Endothelial cell of umbilical vein (primary cell): ENCODE measurements around the gene CCDC91. TPM values are rescaled to one million over a fixed set of nuclear protein-coding genes. Genes with fewer than 3 reads are reported as not detected.

Experiments
- BruUV-seq: library from RNA; stranded (reverse); fragments of 400-500 nt; replicated peaks from 2 replicates; lab custom pipeline; 2021; lab: Mats Ljungman, UMichigan
- CTCF ChIA-PET: fragments of 300-600, 350-600 bp; sonication (Branson Sonifier 250); formaldehyde crosslinking; loops from one replicate; lab custom pipeline; 2021; ENCODE audit warnings: antibody characterized with exemption, inconsistent platforms; lab: Charles Lee
- POLR2A ChIA-PET: fragments of 300-600, 350-600 bp; sonication (Branson Sonifier 250); formaldehyde crosslinking; loops from one replicate; lab custom pipeline; 2021; ENCODE audit warnings: antibody characterized with exemption, inconsistent platforms; lab: Charles Lee
- DNase-seq: peaks from one replicate; pipeline ENCODE4 v3.0.0-alpha.2; 2011; ENCODE audit warnings: low read depth, low spot score
- FAIRE-seq: peaks from 2 replicates; lab custom pipeline; 2011; peaks lifted over from hg19 to GRCh38; lab: Jason Lieb, UNC
- H2AFZ ChIP-seq: 2 replicates; pipeline ENCODE4 v1.6.0; 2012; ENCODE audit warnings: low read depth, low read length, control low read depth, inconsistent platforms
- H3K27ac ChIP-seq: 2 replicates; pipeline ENCODE4 v1.5.1; 2011; ENCODE audit warnings: low read depth, mild to moderate bottlenecking, control low read depth, low read length, moderate library complexity; ENCODE audit not compliant: insufficient read depth
- H3K27me3 ChIP-seq, 2 experiments: 2 replicates each; pipeline versions ENCODE4 v1.6.0 to v1.6.1; 2011; ENCODE audit warnings: low read length in 2 of 2, mixed read lengths in 1 of 2; ENCODE audit not compliant: control insufficient read depth in 2 of 2, insufficient read depth in 2 of 2
- H3K36me3 ChIP-seq, 2 experiments: 2 replicates in 1 of 2; 3 replicates in 1 of 2; pipeline ENCODE4 v1.5.1; 2011; ENCODE audit warnings: low read length in 2 of 2, mild to moderate bottlenecking in 1 of 2, moderate library complexity in 1 of 2; ENCODE audit not compliant: control insufficient read depth in 2 of 2, insufficient read depth in 2 of 2; ENCODE audit errors: extremely low read depth in 1 of 2
- H3K4me1 ChIP-seq: 3 replicates; pipeline ENCODE4 v1.5.1; 2011; ENCODE audit warnings: mild to moderate bottlenecking, low read length; ENCODE audit not compliant: control insufficient read depth, insufficient read depth; ENCODE audit errors: extremely low read depth
- H3K4me2 ChIP-seq: 2 replicates; pipeline ENCODE4 v1.6.1; 2011; ENCODE audit warnings: low read length, control low read depth, mixed read lengths; ENCODE audit not compliant: insufficient read depth
- H3K4me3 ChIP-seq, 3 experiments: fragments of 200-600 bp in 1 of 3; sonication (generic), shearing (Covaris generic) in 1 of 3; replicated peaks in 1 of 3; 2 replicates each; pipeline ENCODE4 v1.5.1; 2011 to 2016; ENCODE audit warnings: control low read depth in 3 of 3, low read length in 3 of 3, mild to moderate bottlenecking in 2 of 3, inconsistent platforms in 1 of 3, low read depth in 1 of 3, moderate library complexity in 1 of 3; ENCODE audit not compliant: insufficient read depth in 1 of 3
- H3K79me2 ChIP-seq: 2 replicates; pipeline ENCODE4 v1.6.0; 2012; ENCODE audit warnings: low read length, inconsistent platforms; ENCODE audit not compliant: control insufficient read depth, insufficient read depth
- H3K9ac ChIP-seq: replicated peaks from 2 replicates; pipeline ENCODE3; 2011; ENCODE audit warnings: low read length, control low read depth; ENCODE audit not compliant: insufficient read depth; ENCODE audit errors: extremely low read depth
- H3K9me1 ChIP-seq: replicated peaks from 3 replicates; pipeline ENCODE4 v1.6.0; 2011; ENCODE audit warnings: mild to moderate bottlenecking, low read length; ENCODE audit not compliant: control insufficient read depth, insufficient read depth; ENCODE audit errors: extremely low read depth
- H3K9me3 ChIP-seq: replicated peaks from 2 replicates; pipeline ENCODE4 v1.5.1; 2012; ENCODE audit warnings: low read length, inconsistent platforms; ENCODE audit not compliant: control insufficient read depth, insufficient read depth
- H4K20me1 ChIP-seq: replicated peaks from 2 replicates; pipeline ENCODE3; 2011; ENCODE audit warnings: mild to moderate bottlenecking, low read length; ENCODE audit not compliant: control insufficient read depth, insufficient read depth; ENCODE audit errors: extremely low read depth
- CTCF ChIP-seq, 2 donors: IDR thresholded peaks; 1 replicate in 1 of 2; 2 replicates in 1 of 2; pipeline ENCODE4 v1.5.1; 2011; ENCODE audit warnings: low read length in 2 of 2, mild to moderate bottlenecking in 2 of 2, moderate library complexity in 2 of 2, control low read depth in 1 of 2, inconsistent platforms in 1 of 2, low read depth in 1 of 2; ENCODE audit not compliant: insufficient read depth in 1 of 2; ENCODE audit errors: extremely low read depth in 1 of 2
- GATA2 ChIP-seq: IDR thresholded peaks from 2 replicates; pipeline ENCODE4 v1.7.0; 2011; ENCODE audit warnings: low read depth, mild to moderate bottlenecking, moderate library complexity, mixed read lengths, low read length; ENCODE audit not compliant: insufficient read length, insufficient read depth
- JUN ChIP-seq: IDR thresholded peaks from 2 replicates; pipeline ENCODE4 v1.6.1; 2011; ENCODE audit warnings: borderline replicate concordance, low read depth; ENCODE audit not compliant: insufficient read length, insufficient read depth
- POLR2A ChIP-seq: IDR thresholded peaks from 2 replicates; pipeline ENCODE4 v1.6.1; 2012; ENCODE audit warnings: low read depth, mild to moderate bottlenecking, control low read depth, low read length
- POLR2AphosphoS5 ChIP-seq: IDR thresholded peaks from 2 replicates; pipeline ENCODE4 v1.6.1; 2012; ENCODE audit warnings: low read depth, mild to moderate bottlenecking, control low read depth, low read length, moderate library complexity; ENCODE audit not compliant: insufficient read depth
- dilution Hi-C: fragments of 300-500 bp; cut with MboI; formaldehyde crosslinking; loops from one replicate; pipeline ENCODE4 v1.15.0; 2019; ENCODE audit warnings: low sequenced_read_pairs; ENCODE audit not compliant: extremely low pct_ligation_motif_present
- intact Hi-C: fragments of 100-400 bp; cut with micrococcal nuclease; formaldehyde crosslinking; loops from one replicate; pipeline ENCODE4 v1.10.0; 2022
- polyA plus RNA-seq, 4 experiments: library from polyadenylated mRNA; depleted of rRNA in 3 of 4; stranded (reverse) in 3 of 4; unstranded in 1 of 4; fragments of >200 nt; gene quantifications; 2 replicates each; pipeline versions ENCODE4 v1.2.1 to v1.2.3, GENCODE V29; 2011 to 2012; ENCODE audit warnings: missing spikeins in 1 of 4
- total RNA-seq: library from RNA; stranded (reverse); gene quantifications from 2 replicates; pipeline ENCODE4 v1.2.3, GENCODE V29; 2021

The CCDC91 gene
- total and polyA plus RNA-seq, 2 donors (not counting 3 experiments of a cell fraction or from before 2014, with no cell fraction given), result 3.8 to 10.5 TPM

- dilution Hi-C loops (no loop called here), intact Hi-C loops (no loop called here)
- H2AFZ ChIP-seq, result no peak overlapping the region
- CTCF ChIA-PET, result no interaction called here
- H3K36me3 ChIP-seq, result no peaks in the 10 kb centered on the region
- no peaks in the 10 kb centered on the region for H3K27me3 ChIP-seq
- FAIRE-seq (no peak), DNase-seq (no peak)
- no TSS peak for BruUV-seq
- POLR2A ChIA-PET, result no interaction called here
- no peaks in the 10 kb centered on the region for H4K20me1 ChIP-seq
- TF ChIP-seq CTCF (IDR thresholded peaks at IDR 0.05; ENCODE audit: extremely low read depth in 1 of 2, insufficient read depth in 1 of 2, low read depth in 1 of 2, low read length in 2 of 2), result no peak
- TF ChIP-seq POLR2A, result no peak
- TF ChIP-seq GATA2, result no peak
- TF ChIP-seq JUN, result no peak
- H3K27ac ChIP-seq, result no peak overlapping the region
- H3K4me3 ChIP-seq, result no peak overlapping the region
- H3K9me1 ChIP-seq, result no peaks in the 10 kb centered on the region
- no peak overlapping the region for H3K4me2 ChIP-seq
- no peaks in the 10 kb centered on the region for H3K9me3 ChIP-seq
- no peak overlapping the region for H3K9ac ChIP-seq
- H3K4me1 ChIP-seq, result no peaks in the 10 kb centered on the region
- H3K79me2 ChIP-seq, result no peaks in the 10 kb centered on the region
Measured at GRCh38 chr12:28585146-28585545, 394.9 kb downstream of the CCDC91 start.

GRCh38 chr12:28586481-28586880 lies 396.2 kb downstream of the CCDC91 start:
- H3K4me2 ChIP-seq, result no peak overlapping the region
- dilution Hi-C loops, result no loop called here
- no peak overlapping the region for H3K27ac ChIP-seq
- no peaks in the 10 kb centered on the region for H3K27me3 ChIP-seq
- no peaks in the 10 kb centered on the region for H3K79me2 ChIP-seq
- intact Hi-C loops, result no loop called here
- H3K9me1 ChIP-seq, result no peaks in the 10 kb centered on the region
- DNase-seq, result no peak
- CTCF ChIA-PET, result interaction anchor here (1.5 kb wide), 1 partner anchor 9 kb away, joined by 4 read pairs; no protein-coding TSS in a partner anchor
- H3K9me3 ChIP-seq, result no peaks in the 10 kb centered on the region
- POLR2A ChIA-PET, result no interaction called here
- no peaks in the 10 kb centered on the region for H4K20me1 ChIP-seq
- no peak for TF ChIP-seq POLR2AphosphoS5
- no peak for TF ChIP-seq POLR2A
- FAIRE-seq, result no peak
- no peak overlapping the region for H3K9ac ChIP-seq
- H2AFZ ChIP-seq, result peak overlapping the region; percentile 53
- H3K4me1 ChIP-seq, result no peaks in the 10 kb centered on the region
- H3K4me3 ChIP-seq, result no peak overlapping the region
- BruUV-seq, result no TSS peak
- H3K36me3 ChIP-seq, result no peaks in the 10 kb centered on the region
